Measurements from ENCODE around the gene HGS. TPM values are rescaled to one million over a fixed set of nuclear protein-coding genes. Genes with fewer than 3 reads are reported as not detected.

Gene HGS
- 104 and 130 TPM in 2 replicates for total RNA-seq

GRCh38 chr17:81683584-81684441 is at the start of gene HGS, which contains the start of gene ARL16:
Gene HGS (plus strand): TSS chr17:81684011. CDS start chr17:81684067, 56 bp downstream.
Gene ARL16 (minus strand): TSS chr17:81683797. CDS start chr17:81683753, 44 bp downstream.

GRCh38 chr17:81636505-81637288 is 47.1 kb upstream of the HGS start, which contains the start of the genes NPLOC4 and TSPAN10:
Gene NPLOC4 (minus strand): TSS chr17:81637112. CDS start chr17:81636930, 182 bp downstream.
Gene TSPAN10 (plus strand): TSS chr17:81637196. CDS start chr17:81642413, 5,217 bp downstream.

GRCh38 chr17:81656118-81656743 is 27.6 kb upstream of the HGS start, which contains the start of gene PDE6G:
Gene PDE6G (minus strand): TSS chr17:81656542. CDS start chr17:81653305, 3,237 bp downstream.

GRCh38 chr17:81666342-81667191 is 17.2 kb upstream of the HGS start, which contains the start of the genes CCDC137 and OXLD1:
Gene CCDC137 (plus strand): TSS chr17:81666737. CDS start chr17:81666767, 30 bp downstream.
Gene OXLD1 (minus strand): TSS chr17:81666605. CDS start chr17:81666577, 28 bp downstream.

GRCh38 chr17:81702934-81703746 is 19.3 kb downstream of the HGS start, which contains the start of gene MRPL12:
Gene MRPL12 (plus strand): TSS chr17:81703367. CDS start chr17:81703502, 135 bp downstream.

GRCh38 chr17:81711814-81712467 is 28.1 kb downstream of the HGS start, which contains the start of gene SLC25A10:
Gene SLC25A10 (plus strand): TSS chr17:81712284. CDS start chr17:81712427, 143 bp downstream.

Other genes with a start within 250 kb of the HGS start
- 7,210 and 9,433 TPM in 2 replicates for gene ACTG1, start 171.2 kb upstream of the HGS start, total RNA-seq
- 1.5 and 4.6 TPM in 2 replicates for gene FSCN2, start 155.6 kb upstream of the HGS start, total RNA-seq
- gene FAAP100, start 131.7 kb upstream of the HGS start, total RNA-seq, result 17.8 and 21.4 TPM in 2 replicates
- 80.0 and 98.2 TPM in 2 replicates for gene NPLOC4, start 46.9 kb upstream of the HGS start, total RNA-seq
- gene TSPAN10, start 46.8 kb upstream of the HGS start, total RNA-seq, result 1.3 and 4.0 TPM in 2 replicates
- 0.25 TPM in 1 of 2 replicates, not detected in the other for gene PDE6G, start 27.5 kb upstream of the HGS start, total RNA-seq
- gene OXLD1, start 17.4 kb upstream of the HGS start, total RNA-seq, result 34.0 and 38.5 TPM in 2 replicates
- 11.0 and 12.0 TPM in 2 replicates for gene CCDC137, start 17.3 kb upstream of the HGS start, total RNA-seq
- gene ARL16, start 214 bp upstream of the HGS start, total RNA-seq, result 24.2 and 25.0 TPM in 2 replicates
- 8.6 and 11.8 TPM in 2 replicates for gene MRPL12, start 19.4 kb downstream of the HGS start, total RNA-seq
- 11.0 and 31.7 TPM in 2 replicates for gene SLC25A10, start 28.3 kb downstream of the HGS start, total RNA-seq
- not detected in 2 replicates for gene GCGR, start 120.1 kb downstream of the HGS start, total RNA-seq
- gene MCRIP1, start 149.3 kb downstream of the HGS start, total RNA-seq, result 85.0 and 126 TPM in 2 replicates
- gene PPP1R27, start 151.0 kb downstream of the HGS start, total RNA-seq, result not detected in 2 replicates
- 1,482 and 2,745 TPM in 2 replicates for gene P4HB, start 176.5 kb downstream of the HGS start, total RNA-seq
- 159 and 234 TPM in 2 replicates for gene ARHGDIA, start 187.3 kb downstream of the HGS start, total RNA-seq
- gene ALYREF, start 207.6 kb downstream of the HGS start, total RNA-seq, result 129 and 334 TPM in 2 replicates
- 228 and 235 TPM in 2 replicates for gene ANAPC11, start 207.7 kb downstream of the HGS start, total RNA-seq
- 0.22 and 0.25 TPM in 2 replicates for gene NPB, start 218.2 kb downstream of the HGS start, total RNA-seq
- gene PCYT2, start 227.4 kb downstream of the HGS start, total RNA-seq, result 108 TPM in 2 replicates
- 32.2 and 36.1 TPM in 2 replicates for gene SIRT7, start 234.2 kb downstream of the HGS start, total RNA-seq
- gene MAFG, start 243.7 kb downstream of the HGS start, total RNA-seq, result 25.9 and 39.5 TPM in 2 replicates